Upper lobe of left lung (tissue), 4 donors: ENCODE results near the gene COMMD10.

Experiments used
- CTCF ChIP-seq, 6 experiments: fragments of 450-650 bp in 4 of 6; fragments of 200-600 bp in 2 of 6; sonication (generic) in 2 of 6; IDR thresholded peaks; one replicate each; pipeline ENCODE4 v1.5.1; 2016 to 2019; ENCODE audit warnings: antibody characterized with exemption in 6 of 6
- EP300 ChIP-seq, 4 donors: sonication (generic); formaldehyde crosslinking; IDR thresholded peaks; one replicate each; pipeline ENCODE4 v1.5.1; 2017; ENCODE audit warnings: antibody characterized with exemption in 4 of 4, control low read depth in 2 of 4
- POLR2A ChIP-seq, 4 donors: fragments of 450-650 bp; IDR thresholded peaks; one replicate each; pipeline ENCODE4 v1.5.1; 2016 to 2017; ENCODE audit warnings: antibody characterized with exemption in 4 of 4, mild to moderate bottlenecking in 2 of 4
- POLR2AphosphoS5 ChIP-seq, 2 donors: sonication (generic); formaldehyde crosslinking; IDR thresholded peaks; one replicate each; pipeline ENCODE4 v1.5.1; 2017; ENCODE audit warnings: antibody characterized with exemption in 2 of 2

- TF ChIP-seq POLR2A (IDR thresholded peaks at IDR 0.05) (no peak), CTCF (IDR thresholded peaks at IDR 0.05) (no peak), EP300 (IDR thresholded peaks at IDR 0.05) (no peak), POLR2AphosphoS5 (IDR thresholded peaks at IDR 0.05) (no peak)
Observed at GRCh38 chr5:116154252-116154651, 69.4 kb downstream of the COMMD10 start.
